Measurements from ENCODE around the gene RNF14. TPM values are rescaled to one million over a fixed set of nuclear protein-coding genes. Genes with fewer than 3 reads are reported as not detected.
"Not testable (repeated sequence)": the region's sequence is repeated elsewhere in the genome, so short reads cannot be mapped to it uniquely, and the experiment has no call there.

RNF14 gene
- polyA plus RNA-seq, 1 of the 3 experiments (the other 2 are of a cell fraction) = 24.5 TPM

GRCh38 chr5:142032747-142033631 is 64.1 kb downstream of the RNF14 start:
- Histone ChIP-seq H4K20me1 (ENCODE audit: insufficient read depth) (no peaks in the 10 kb centered on the region), H3K9ac (no peak overlapping the region), H3K79me2 (ENCODE audit: insufficient read depth) (no peaks in the 10 kb centered on the region), H3K36me3 (replicated peaks in 1 of 2; ENCODE audit: control insufficient read depth in 1 of 2, insufficient read depth in 2 of 2, low read length in 1 of 2) (no peaks in the 10 kb centered on the region), H2AFZ (ENCODE audit: low read depth) (no peak overlapping the region), H3K4me2 (no peak overlapping the region), H3K4me1 (ENCODE audit: control insufficient read depth in 1 of 2, insufficient read depth in 2 of 2, low read depth in 1 of 2, low read length in 1 of 2) (peaks cover 0 to 2% of the 10 kb centered on the region in 2 experiments; a peak in 1 of 4 replicates), H3K4me3 (ENCODE audit: low read depth in 2 of 2, low read length in 1 of 2) (no peak overlapping the region), H3K27me3 (ENCODE audit: insufficient read depth) (no peaks in the 10 kb centered on the region), H3F3A (replicated peaks; ENCODE audit: insufficient read depth) (no peaks in the 10 kb centered on the region), H3K27ac (ENCODE audit: low read depth in 2 of 2, low read length in 1 of 2) (no peak overlapping the region), H3K9me2 (no peaks in the 10 kb centered on the region), H3K9me3 (no peaks in the 10 kb centered on the region)
- ChIA-PET CTCF (interaction anchor here (0.6 to 1.5 kb wide), 4 partner anchors 18 to 112 kb away, joined by 3 to 6 read pairs (median 4); partner anchors contain the start of gene GNPDA1), POLR2A (no interaction called here)
- 75% methylated on average over 19 of the region's 19 CpGs for WGBS (ENCODE audit: low lambda C conversion rate)
- no peak for TF ChIP-seq USF1 (IDR thresholded peaks at IDR 0.05; ENCODE audit: borderline replicate concordance, low read depth)
- no peak for DNase-seq

DNA sequence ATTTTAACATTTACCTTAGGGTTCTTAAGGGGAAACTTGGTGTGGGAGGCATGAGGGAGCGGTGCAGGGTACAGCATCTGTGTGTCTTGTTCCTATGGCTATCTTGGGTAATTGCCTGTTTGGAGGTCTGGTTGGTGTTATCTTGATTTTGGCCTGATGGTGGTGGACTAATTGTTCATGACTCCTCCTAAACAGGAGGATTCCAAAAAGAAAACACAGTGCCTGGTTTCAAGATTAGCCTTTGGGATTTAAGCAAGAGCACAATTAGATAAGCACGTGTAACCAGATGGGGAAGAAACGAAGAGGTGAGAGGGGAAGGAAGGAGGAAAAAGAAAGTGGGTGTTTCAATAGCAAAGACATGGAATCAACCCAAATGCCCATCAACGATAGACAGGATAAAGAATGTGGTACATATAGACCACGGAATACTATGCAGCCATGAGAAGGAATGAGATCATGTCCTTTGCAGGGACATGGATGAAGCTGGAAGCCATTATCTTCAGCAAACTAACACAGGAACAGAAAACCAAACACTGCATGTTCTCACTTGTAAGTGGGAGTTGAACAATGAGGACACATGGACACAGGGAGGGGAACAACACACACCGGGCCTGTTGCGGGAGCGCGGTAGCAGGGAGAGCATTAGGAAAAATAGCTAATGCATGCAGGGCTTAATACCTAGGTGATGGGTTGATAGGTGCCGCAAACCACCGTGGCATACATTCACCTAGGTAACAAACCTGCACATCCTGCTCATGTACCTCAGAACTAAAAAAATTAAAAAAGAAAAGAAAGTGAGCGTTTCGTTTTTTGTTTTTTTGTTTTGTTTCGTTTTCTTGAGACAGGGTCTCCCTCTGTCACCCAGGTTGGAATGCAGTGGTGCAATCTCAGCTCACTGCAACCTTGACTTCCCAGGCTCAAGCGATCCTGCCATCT is 65.0 kb downstream of the RNF14 start:
- H3K4me2 ChIP-seq; H3K9me3 ChIP-seq; H3K9ac ChIP-seq; H3K27me3 ChIP-seq (ENCODE audit: insufficient read depth); H3K36me3 ChIP-seq (replicated peaks in 1 of 2; ENCODE audit: control insufficient read depth in 1 of 2, insufficient read depth in 2 of 2, low read length in 1 of 2); H4K20me1 ChIP-seq (ENCODE audit: insufficient read depth); H3F3A ChIP-seq (replicated peaks; ENCODE audit: insufficient read depth); H3K9me2 ChIP-seq; H3K27ac ChIP-seq (ENCODE audit: low read depth in 2 of 2, low read length in 1 of 2); H2AFZ ChIP-seq (ENCODE audit: low read depth); H3K79me2 ChIP-seq (ENCODE audit: insufficient read depth); H3K4me3 ChIP-seq (ENCODE audit: low read depth in 2 of 2, low read length in 1 of 2); H3K4me1 ChIP-seq (ENCODE audit: control insufficient read depth in 1 of 2, insufficient read depth in 2 of 2, low read depth in 1 of 2, low read length in 1 of 2): not testable (repeated sequence)
- CTCF ChIA-PET = interaction anchor here (0.9 to 1.3 kb wide), 2 partner anchors 19 to 21 kb away, joined by 3 to 6 read pairs; partner anchors contain the start of gene GNPDA1
- POLR2A ChIA-PET = interaction anchor here (1.2 kb wide), 1 partner anchor 20 kb away, joined by 4 read pairs; no protein-coding TSS in a partner anchor
- WGBS (ENCODE audit: low lambda C conversion rate) = 81% methylated on average over 15 of the region's 15 CpGs
- DNase-seq = peak; percentile 38
- TF ChIP-seq RCOR1 (IDR thresholded peaks at IDR 0.05; ENCODE audit: low read length) = peak; percentile 26; the same call in 1 of the 2 replicates

DNA sequence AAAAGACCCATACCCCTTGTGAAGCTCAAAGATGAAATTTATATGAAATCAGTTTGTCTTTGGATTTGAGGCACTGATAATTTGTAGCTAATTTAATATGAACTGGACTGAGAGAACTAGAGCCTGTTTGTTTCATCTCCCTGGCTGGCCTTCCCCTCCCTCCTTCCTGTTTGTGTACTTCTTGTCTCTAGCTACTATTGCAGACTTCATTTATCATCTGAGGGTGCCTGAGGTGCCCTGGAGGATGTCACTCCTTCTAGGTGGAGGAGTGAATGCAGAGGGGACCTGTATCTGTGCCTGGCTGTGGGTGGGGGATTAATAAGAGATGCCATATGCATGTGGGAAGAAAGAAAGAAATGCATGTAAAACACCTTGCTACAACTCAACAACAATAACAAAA is 66.1 kb downstream of the RNF14 start:
- ChIA-PET CTCF (interaction anchor here (1.3 kb wide), 1 partner anchor 76 kb away, joined by 3 read pairs; no protein-coding TSS in a partner anchor), POLR2A (interaction anchor here (0.5 to 1.2 kb wide), 2 partner anchors 10 to 19 kb away, joined by 3 to 4 read pairs; no protein-coding TSS in a partner anchor)
- no peaks in the 10 kb centered on the region for H3K36me3 ChIP-seq (replicated peaks in 1 of 2; ENCODE audit: control insufficient read depth in 1 of 2, insufficient read depth in 2 of 2, low read length in 1 of 2)
- no peak overlapping the region for H3K4me2 ChIP-seq
- H4K20me1 ChIP-seq (ENCODE audit: insufficient read depth) = no peaks in the 10 kb centered on the region
- H3K79me2 ChIP-seq (ENCODE audit: insufficient read depth) = no peaks in the 10 kb centered on the region
- no peaks in the 10 kb centered on the region for H3K9me3 ChIP-seq
- no peak overlapping the region for H3K27ac ChIP-seq (ENCODE audit: low read depth in 2 of 2, low read length in 1 of 2)
- H3K9ac ChIP-seq = no peak overlapping the region
- H3K27me3 ChIP-seq (ENCODE audit: insufficient read depth) = no peaks in the 10 kb centered on the region
- DNase-seq = no peak
- H3K4me3 ChIP-seq (ENCODE audit: low read depth in 2 of 2, low read length in 1 of 2) = no peak overlapping the region
- H2AFZ ChIP-seq (ENCODE audit: low read depth) = no peak overlapping the region
- H3K9me2 ChIP-seq = no peaks in the 10 kb centered on the region
- TF ChIP-seq GATA2 (CRISPR knock-in tag; IDR thresholded peaks at IDR 0.05) (no peak), RFX5 (IDR thresholded peaks at IDR 0.05; ENCODE audit: low read length) (no peak)
- TF ChIP-seq, protein P1, sequence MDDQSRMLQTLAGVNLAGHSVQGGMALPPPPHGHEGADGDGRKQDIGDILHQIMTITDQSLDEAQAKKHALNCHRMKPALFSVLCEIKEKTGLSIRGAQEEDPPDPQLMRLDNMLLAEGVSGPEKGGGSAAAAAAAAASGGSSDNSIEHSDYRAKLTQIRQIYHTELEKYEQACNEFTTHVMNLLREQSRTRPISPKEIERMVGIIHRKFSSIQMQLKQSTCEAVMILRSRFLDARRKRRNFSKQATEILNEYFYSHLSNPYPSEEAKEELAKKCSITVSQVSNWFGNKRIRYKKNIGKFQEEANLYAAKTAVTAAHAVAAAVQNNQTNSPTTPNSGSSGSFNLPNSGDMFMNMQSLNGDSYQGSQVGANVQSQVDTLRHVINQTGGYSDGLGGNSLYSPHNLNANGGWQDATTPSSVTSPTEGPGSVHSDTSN (IDR thresholded peaks at IDR 0.05) = no peak
- H3K4me1 ChIP-seq (ENCODE audit: control insufficient read depth in 1 of 2, insufficient read depth in 2 of 2, low read depth in 1 of 2, low read length in 1 of 2) = peaks cover 0 to 2% of the 10 kb centered on the region in 2 experiments; a peak in 1 of 4 replicates
- no peaks in the 10 kb centered on the region for H3F3A ChIP-seq (replicated peaks; ENCODE audit: insufficient read depth)

Data from SK-N-SH (cell line).